GM12878 (cell line): ENCODE results near the gene VPS54. TPM values are rescaled to one million over a fixed set of nuclear protein-coding genes. Genes with fewer than 3 reads are reported as not detected.

Experiments
- ATAC-seq: fragments of 200-7000 bp; cut with Tn5 transposase; 3 replicates; pipeline ENCODE4 v1.9.1; 2020; ENCODE audit warnings: mild to moderate bottlenecking, moderate library complexity
- BruUV-seq: library from RNA; stranded (reverse); fragments of 400-500 nt; replicated peaks from 2 replicates; lab custom pipeline; 2021; lab: Mats Ljungman, UMichigan
- CTCF ChIA-PET: fragments of 300-600 bp; sonication (Branson Sonifier 250); formaldehyde crosslinking; extraction: SDS; loops from one replicate; lab custom pipeline; 2021; ENCODE audit warnings: inconsistent platforms; lab: Yijun Ruan, JAX
- POLR2A ChIA-PET: fragments of 350-600 bp; formaldehyde crosslinking; extraction: SDS; loops from one replicate; lab custom pipeline; 2021; ENCODE audit warnings: inconsistent platforms; lab: Charles Lee
- RAD21 ChIA-PET: fragments of 300-600 bp; sonication (Branson Sonifier 250); formaldehyde crosslinking; loops from one replicate; lab custom pipeline; 2023; ENCODE audit warnings: antibody characterized with exemption; ENCODE audit not compliant: unreplicated experiment; lab: Charles Lee
- SMC1A ChIA-PET: fragments of 300-600 bp; sonication (Branson Sonifier 250); formaldehyde crosslinking; loops from one replicate; lab custom pipeline; 2023; ENCODE audit not compliant: unreplicated experiment, uncharacterized antibody; lab: Charles Lee
- DNase-seq: peaks from one replicate; pipeline ENCODE4 v3.0.0-alpha.2; 2011; ENCODE audit warnings: low read depth, low spot score
- FAIRE-seq: peaks from 3 replicates; lab custom pipeline; 2011; peaks lifted over from hg19 to GRCh38; lab: Jason Lieb, UNC
- H2AFZ ChIP-seq: 2 replicates; pipeline ENCODE4 v1.6.0; 2011; ENCODE audit warnings: low read depth, low read length, control low read depth; ENCODE audit not compliant: control insufficient read depth
- H3K27ac ChIP-seq: 2 replicates; pipeline ENCODE4 v1.5.1; 2011; ENCODE audit warnings: control low read depth; ENCODE audit not compliant: control insufficient read depth, insufficient read depth
- H3K27me3 ChIP-seq, 2 experiments: replicated peaks in 1 of 2; 2 replicates each; pipeline versions ENCODE4 v1.6.0 to v1.6.1; 2011; ENCODE audit warnings: low read length in 1 of 2; ENCODE audit not compliant: control insufficient read depth in 2 of 2, insufficient read depth in 2 of 2
- H3K36me3 ChIP-seq, 2 experiments: 2 replicates each; pipeline ENCODE4 v1.5.1; 2011; ENCODE audit warnings: low read length in 1 of 2; ENCODE audit not compliant: control insufficient read depth in 2 of 2, insufficient read depth in 2 of 2
- H3K4me1 ChIP-seq: 2 replicates; pipeline ENCODE4 v1.6.1; 2011; ENCODE audit warnings: mild to moderate bottlenecking, low read length, moderate library complexity, mixed read lengths; ENCODE audit not compliant: control insufficient read depth, insufficient read depth
- H3K4me2 ChIP-seq: 2 replicates; pipeline ENCODE4 v1.6.0; 2011; ENCODE audit warnings: control low read depth; ENCODE audit not compliant: control insufficient read depth, insufficient read depth
- H3K4me3 ChIP-seq: fragments of 200-600 bp; sonication (generic); 2 replicates; pipeline ENCODE4 v1.5.1; 2016
- H3K79me2 ChIP-seq: 2 replicates; pipeline ENCODE4 v1.6.0; 2011; ENCODE audit warnings: low read length; ENCODE audit not compliant: control insufficient read depth, insufficient read depth
- H3K9ac ChIP-seq: 2 replicates; pipeline ENCODE4 v1.8.0; 2011; ENCODE audit warnings: low read length, control low read depth, mixed read lengths; ENCODE audit not compliant: control insufficient read depth, insufficient read depth
- H3K9me3 ChIP-seq: replicated peaks from 3 replicates; pipeline ENCODE4 v1.5.1; 2011; ENCODE audit warnings: mild to moderate bottlenecking, low read length; ENCODE audit not compliant: control insufficient read depth, insufficient read depth
- H4K20me1 ChIP-seq: 2 replicates; pipeline ENCODE4 v1.6.0; 2011; ENCODE audit not compliant: control insufficient read depth, insufficient read depth
- PML ChIP-seq: IDR thresholded peaks from 2 replicates; pipeline ENCODE4 v1.6.1; 2012; ENCODE audit warnings: low read length, inconsistent platforms
- RCOR1 ChIP-seq: conservative IDR thresholded peaks from 2 replicates; pipeline ENCODE4 v1.6.1; 2012; ENCODE audit warnings: low read depth, low read length, improper control_type of control experiment
- WGBS: methylation state at CpG from one replicate; pipeline ENCODE4 v1.1.6; 2016; ENCODE audit warnings: low lambda C conversion rate; ENCODE audit not compliant: insufficient replicate concordance, insufficient coverage; ENCODE audit errors: missing lambda C conversion rate; 5-methylcytosine and 5-hydroxymethylcytosine counted together
- in situ Hi-C: fragments of 300-500 bp; cut with MboI; formaldehyde crosslinking; loops from 9 replicates; pipeline ENCODE4 v1.14.3; 2018; ENCODE audit warnings: mixed read lengths
- intact Hi-C: fragments of 100-400 bp; cut with micrococcal nuclease; formaldehyde crosslinking; loops from one replicate; pipeline ENCODE4 v1.14.2; 2022; ENCODE audit not compliant: unreplicated experiment
- polyA plus RNA-seq, 11 experiments: library from polyadenylated mRNA; depleted of rRNA in 4 of 11; unstranded in 6 of 11; stranded (reverse) in 5 of 11; fragments of >200 nt; fragmentation: Nextera tagmentation in 4 of 11; fragmentation: Illumina TruSeq in 1 of 11; extraction: Ambion mirVana in 4 of 11; extraction: Trizol in 1 of 11; gene quantifications; 1 replicate in 1 of 11; 2 replicates in 10 of 11; pipeline versions ENCODE4 v1.2.1 to v1.2.3, GENCODE V29; 2011 to 2016; ENCODE audit warnings: inconsistent platforms in 2 of 11, missing spikeins in 2 of 11, low read depth in 1 of 11
- small RNA-seq: library from RNA; depleted of rRNA; stranded (forward); fragments of <200 nt; gene quantifications from one replicate; pipeline ENCODE3, GENCODE V24; 2014
- total RNA-seq, 4 experiments: library from RNA; depleted of rRNA in 3 of 4; stranded (reverse); fragments of >200 nt in 3 of 4; fragmentation: Illumina TruSeq in 1 of 4; extraction: Trizol in 1 of 4; gene quantifications; 2 replicates each; pipeline versions ENCODE4 v1.2.1 to v1.2.3, GENCODE V29; 2013 to 2021
- TF ChIP-seq, protein P1 (sequence below): fragments of 450-650 bp; IDR thresholded peaks from 2 replicates; pipeline ENCODE4 v1.6.1; 2017; ENCODE audit warnings: mild to moderate bottlenecking, low read depth, inconsistent platforms; ENCODE audit not compliant: poor library complexity, severe bottlenecking

VPS54 gene
- total and polyA plus RNA-seq, 10 of the 15 experiments (the other 5 are each of a cell fraction or from before 2014, with no cell fraction given): 1.6 to 16.2 (median 9.3) TPM

DNA sequence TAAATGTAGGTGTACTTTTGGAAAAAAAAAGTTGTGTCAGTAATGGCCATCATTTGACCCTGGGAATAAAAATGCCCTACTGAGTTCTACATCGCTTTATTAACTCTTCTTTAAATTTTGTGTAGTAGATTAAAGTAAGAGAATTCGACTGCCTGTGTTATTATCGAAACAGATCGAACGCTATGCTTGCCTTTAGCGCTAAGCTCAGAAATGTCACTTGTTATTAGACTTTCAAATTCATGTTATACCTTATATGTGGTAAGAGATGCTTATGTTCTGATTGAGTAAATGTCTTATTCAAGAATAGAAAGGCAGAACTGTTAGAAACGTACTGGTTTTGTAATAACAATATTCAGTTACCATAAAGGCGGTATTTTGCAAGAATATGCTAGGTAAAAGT lies 176.1 kb downstream of the VPS54 start (continued):
- no peak for TF ChIP-seq RCOR1

DNA sequence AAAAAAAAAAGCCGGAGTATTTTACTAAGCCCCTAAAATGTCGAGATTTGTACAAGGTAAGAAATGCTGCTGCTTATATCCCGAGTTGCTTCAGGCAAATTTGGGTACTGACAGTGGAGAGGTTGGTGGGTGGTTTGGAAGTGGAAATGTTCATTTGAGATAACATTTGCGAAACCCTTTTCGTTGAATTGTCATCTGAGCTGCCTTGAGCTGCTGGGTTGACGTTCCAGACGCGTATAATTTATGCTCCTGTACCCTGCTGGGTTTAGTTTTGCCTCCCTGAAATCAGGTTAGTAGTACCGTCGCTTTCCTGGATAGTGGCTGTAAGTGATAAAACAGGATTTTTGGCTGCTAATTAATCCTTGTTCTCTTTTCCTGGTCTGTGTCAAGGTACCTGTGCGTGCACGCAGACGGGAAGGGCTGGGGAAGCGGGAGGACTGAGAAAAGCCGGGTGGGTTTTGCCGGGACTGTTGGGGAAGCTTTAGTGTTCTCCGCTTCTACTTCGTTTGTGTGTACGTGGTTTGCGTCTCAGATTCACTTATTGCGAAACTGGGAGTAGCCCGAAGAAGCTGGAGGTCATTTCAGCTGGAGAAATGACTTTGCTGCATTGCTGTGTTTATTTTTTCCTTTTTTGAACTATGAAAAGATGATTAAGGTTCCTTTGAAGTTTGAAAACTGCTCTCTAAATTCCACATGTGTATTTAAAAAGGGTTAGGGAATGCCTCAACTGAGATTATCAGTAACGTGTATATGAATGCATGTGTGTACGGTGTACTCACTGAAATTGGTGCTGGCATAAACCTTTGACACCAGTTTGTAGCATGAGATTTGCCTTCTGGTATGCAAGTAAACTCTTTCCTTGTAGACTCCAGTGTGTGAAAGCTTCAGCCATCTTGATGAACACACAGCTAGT lies 176.8 kb downstream of the VPS54 start:
- ChIA-PET RAD21 (interaction anchor here (1.5 to 2.7 kb wide), 5 partner anchors 7 to 143 kb away, joined by 3 to 7 read pairs (median 5); no protein-coding TSS in a partner anchor), CTCF (interaction anchor here (0.6 to 3.0 kb wide), 10 partner anchors 10 to 1223 kb away, joined by 3 to 15 read pairs (median 4); no protein-coding TSS in a partner anchor), POLR2A (interaction anchor here (0.7 to 4.2 kb wide), 8 partner anchors 8 to 254 kb away, joined by 3 to 20 read pairs (median 4); partner anchors contain the start of genes MDH1 and WDPCP), SMC1A (interaction anchor here (0.6 to 7.6 kb wide), 8 partner anchors 11 to 348 kb away, joined by 3 to 90 read pairs (median 3); partner anchors contain the start of genes MDH1 and WDPCP)
- Histone ChIP-seq H2AFZ (peak overlapping the region; percentile 20), H3K4me2 (peak overlapping the region; percentile 77), H3K4me3 (peak overlapping the region; percentile 73), H3K4me1 (no peaks in the 10 kb centered on the region), H3K9me3 (peaks cover 4% of the 10 kb centered on the region; the same call in 2 of the 3 replicates), H3K27ac (peak overlapping the region; percentile 98), H3K79me2 (peaks cover 63% of the 10 kb centered on the region), H3K27me3 (no peaks in the 10 kb centered on the region), H4K20me1 (no peaks in the 10 kb centered on the region), H3K36me3 (no peaks in the 10 kb centered on the region), H3K9ac (peak overlapping the region; percentile 99)
- DNase-seq: no peak
- in situ Hi-C loops: no loop called here
- TF ChIP-seq, protein P1, sequence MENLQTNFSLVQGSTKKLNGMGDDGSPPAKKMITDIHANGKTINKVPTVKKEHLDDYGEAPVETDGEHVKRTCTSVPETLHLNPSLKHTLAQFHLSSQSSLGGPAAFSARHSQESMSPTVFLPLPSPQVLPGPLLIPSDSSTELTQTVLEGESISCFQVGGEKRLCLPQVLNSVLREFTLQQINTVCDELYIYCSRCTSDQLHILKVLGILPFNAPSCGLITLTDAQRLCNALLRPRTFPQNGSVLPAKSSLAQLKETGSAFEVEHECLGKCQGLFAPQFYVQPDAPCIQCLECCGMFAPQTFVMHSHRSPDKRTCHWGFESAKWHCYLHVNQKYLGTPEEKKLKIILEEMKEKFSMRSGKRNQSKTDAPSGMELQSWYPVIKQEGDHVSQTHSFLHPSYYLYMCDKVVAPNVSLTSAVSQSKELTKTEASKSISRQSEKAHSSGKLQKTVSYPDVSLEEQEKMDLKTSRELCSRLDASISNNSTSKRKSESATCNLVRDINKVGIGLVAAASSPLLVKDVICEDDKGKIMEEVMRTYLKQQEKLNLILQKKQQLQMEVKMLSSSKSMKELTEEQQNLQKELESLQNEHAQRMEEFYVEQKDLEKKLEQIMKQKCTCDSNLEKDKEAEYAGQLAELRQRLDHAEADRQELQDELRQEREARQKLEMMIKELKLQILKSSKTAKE: peak; percentile 1
- TF ChIP-seq PML: no peak
- no peak for ATAC-seq
- BruUV-seq: TSS peak; percentile 58
- no peak for FAIRE-seq
- 8% methylated on average over 24 of the region's 24 CpGs for WGBS
- intact Hi-C loops: loop anchor here (5.0 kb wide), 1 partner anchor 255 kb away; the partner anchor contains the start of genes MDH1 and WDPCP

Small RNA genes within 50 kb of the gene (small RNA-seq; reads per million reads assigned to genes)
- gene RF01293: not detected

Other genes with a start within 250 kb of the VPS54 start
- 40.8 and 50.7 TPM in 2 replicates for gene UGP2, start 177.5 kb downstream of the VPS54 start, total RNA-seq (2014; rRNA removed)
- 69.8 and 70.1 TPM in 2 replicates for gene UGP2, start 177.5 kb downstream of the VPS54 start, total RNA-seq (2014; rRNA removed; fragmentation: Illumina TruSeq; extraction: Trizol)
- gene UGP2, start 177.5 kb downstream of the VPS54 start, total RNA-seq (2021): 57.4 and 64.8 TPM in 2 replicates
- gene UGP2, start 177.5 kb downstream of the VPS54 start, polyA plus RNA-seq (2011; rRNA removed): 71.2 and 122 TPM in 2 replicates
- 87.1 and 108 TPM in 2 replicates for gene UGP2, start 177.5 kb downstream of the VPS54 start, polyA plus RNA-seq (2014; fragmentation: Illumina TruSeq; extraction: Trizol)
- 10 to 100 TPM; 81.0 to 89.0 TPM for gene UGP2, start 177.5 kb downstream of the VPS54 start, polyA plus RNA-seq (2014; fragmentation: Nextera tagmentation; extraction: Ambion mirVana)
- 37.2 and 49.1 TPM in 2 replicates for gene UGP2, start 177.5 kb downstream of the VPS54 start, polyA plus RNA-seq (2014; rRNA removed)
- gene UGP2, start 177.5 kb downstream of the VPS54 start, polyA plus RNA-seq (2016; fragmentation: Nextera tagmentation; extraction: Ambion mirVana): 10 to 100 TPM; 91.7 to 98.3 TPM
- 40.7 and 46.1 TPM in 2 replicates for gene PELI1, start 125.0 kb upstream of the VPS54 start, total RNA-seq (2014; rRNA removed)
- 32.9 and 33.9 TPM in 2 replicates for gene PELI1, start 125.0 kb upstream of the VPS54 start, total RNA-seq (2014; rRNA removed; fragmentation: Illumina TruSeq; extraction: Trizol)
- gene PELI1, start 125.0 kb upstream of the VPS54 start, total RNA-seq (2021): 54.6 and 55.4 TPM in 2 replicates
- gene PELI1, start 125.0 kb upstream of the VPS54 start, polyA plus RNA-seq (2011; rRNA removed): 92.0 and 137 TPM in 2 replicates
- gene PELI1, start 125.0 kb upstream of the VPS54 start, polyA plus RNA-seq (2014; fragmentation: Illumina TruSeq; extraction: Trizol): 38.9 and 47.6 TPM in 2 replicates
- gene PELI1, start 125.0 kb upstream of the VPS54 start, polyA plus RNA-seq (2014; fragmentation: Nextera tagmentation; extraction: Ambion mirVana): 10 to 100 TPM; 12.1 to 13.2 TPM
- gene PELI1, start 125.0 kb upstream of the VPS54 start, polyA plus RNA-seq (2014; rRNA removed): 35.0 and 36.7 TPM in 2 replicates
- 10 to 100 TPM; 43.9 to 45.3 TPM for gene PELI1, start 125.0 kb upstream of the VPS54 start, polyA plus RNA-seq (2016; fragmentation: Nextera tagmentation; extraction: Ambion mirVana)